ENCODE results near the gene SYTL3. TPM values are rescaled to one million over a fixed set of nuclear protein-coding genes. Genes with fewer than 3 reads are reported as not detected.

The SYTL3 gene
- total and polyA plus RNA-seq, 10 of the 15 experiments (the other 5 are each of a cell fraction or from before 2014, with no cell fraction given) = 3.3 to 12.1 (median 6.9) TPM

- TF ChIP-seq ZNF687 (IDR thresholded peaks at IDR 0.05) = no peak
These were observed 61.4 kb downstream of the SYTL3 start (continued) for GRCh38 chr6:158711264-158711663.

- Histone ChIP-seq H3K79me2 (ENCODE audit: control insufficient read depth, insufficient read depth, low read length) (no peaks in the 10 kb centered on the region), H3K27me3 (replicated peaks in 1 of 2; ENCODE audit: control insufficient read depth in 2 of 2, insufficient read depth in 2 of 2, low read length in 1 of 2) (no peaks in the 10 kb centered on the region), H3K27ac (ENCODE audit: control insufficient read depth, insufficient read depth) (no peak overlapping the region), H3K4me3 (no peak overlapping the region), H3K9ac (ENCODE audit: control insufficient read depth, insufficient read depth, low read length) (no peak overlapping the region), H3K4me2 (ENCODE audit: control insufficient read depth, insufficient read depth) (no peak overlapping the region), H2AFZ (ENCODE audit: control insufficient read depth, low read depth, low read length) (no peak overlapping the region), H3K9me3 (replicated peaks; ENCODE audit: control insufficient read depth, insufficient read depth, low read length) (no peaks in the 10 kb centered on the region), H3K36me3 (ENCODE audit: control insufficient read depth in 2 of 2, insufficient read depth in 2 of 2, low read length in 1 of 2) (no peaks in the 10 kb centered on the region), H4K20me1 (ENCODE audit: control insufficient read depth, insufficient read depth) (no peaks in the 10 kb centered on the region), H3K4me1 (ENCODE audit: control insufficient read depth, insufficient read depth, low read length) (peaks cover 32% of the 10 kb centered on the region)
- SMC1A ChIA-PET (ENCODE audit: uncharacterized antibody, unreplicated experiment) = no interaction called here
- 86% methylated on average over 6 of the region's 6 CpGs for WGBS (ENCODE audit: insufficient coverage, insufficient replicate concordance, low lambda C conversion rate, missing lambda C conversion rate)
- no peak for FAIRE-seq
- in situ Hi-C loops (cut with MboI) (no loop called here), intact Hi-C loops (cut with micrococcal nuclease; ENCODE audit: unreplicated experiment) (no loop called here)
- RAD21 ChIA-PET (ENCODE audit: unreplicated experiment) = no interaction called here
- no peak for DNase-seq (ENCODE audit: low read depth, low spot score)
- no TSS peak for BruUV-seq (replicated peaks)
- ATAC-seq = no peak
- POLR2A ChIA-PET = no interaction called here
- CTCF ChIA-PET = no interaction called here
- TF ChIP-seq IKZF2 (IDR thresholded peaks at IDR 0.05) = no peak
- TF ChIP-seq IRF4 (IDR thresholded peaks at IDR 0.05; ENCODE audit: low read depth, low read length) = no peak
- no peak for TF ChIP-seq HDAC2 (IDR thresholded peaks at IDR 0.05)
- no peak for TF ChIP-seq EGR1 (IDR thresholded peaks at IDR 0.05; ENCODE audit: borderline replicate concordance in 1 of 2, low read depth in 2 of 2, low read length in 2 of 2)
- TF ChIP-seq TCF7 (IDR thresholded peaks at IDR 0.05; ENCODE audit: borderline replicate concordance) = no peak
- TF ChIP-seq RBBP5 (conservative IDR thresholded peaks at IDR 0.05) = no peak
- TF ChIP-seq ZBTB11 (CRISPR knock-in tag; IDR thresholded peaks at IDR 0.05) = no peak
- TF ChIP-seq RAD21 (IDR thresholded peaks at IDR 0.05; ENCODE audit: insufficient read depth, low read depth, low read length) = no peak
- TF ChIP-seq SIN3A (IDR thresholded peaks at IDR 0.05; ENCODE audit: low read depth, low read length) = no peak
- TF ChIP-seq LARP7 (IDR thresholded peaks at IDR 0.05) = no peak
- TF ChIP-seq RFX5 (IDR thresholded peaks at IDR 0.05; ENCODE audit: low read depth, low read length) = no peak
- TF ChIP-seq STAT1 (conservative IDR thresholded peaks at IDR 0.05) = no peak
- TF ChIP-seq FOS (IDR thresholded peaks at IDR 0.05; ENCODE audit: borderline replicate concordance, extremely low read depth, insufficient read length) = no peak
- TF ChIP-seq ZNF274 (IDR thresholded peaks at IDR 0.05; ENCODE audit: insufficient read depth, insufficient read length) = no peak
- TF ChIP-seq E2F4 (IDR thresholded peaks at IDR 0.05; ENCODE audit: low read depth, low read length) = no peak
- TF ChIP-seq ZNF217 (IDR thresholded peaks at IDR 0.05) = no peak
- TF ChIP-seq STAT3 (IDR thresholded peaks at IDR 0.05; ENCODE audit: low read depth, low read length) = no peak
These were observed 63.6 kb downstream of the SYTL3 start for GRCh38 chr6:158713469-158713868.

Data from GM12878 (cell line).